HG03521 (cell line): Measurements from ENCODE around the gene AP2A1.

ENCODE experiments used
- ATAC-seq: cut with Tn5 transposase; IDR thresholded peaks from one replicate; pipeline ENCODE4 v1.9.1; 2021; ENCODE audit warnings: mild to moderate bottlenecking, moderate library complexity; ENCODE audit not compliant: unreplicated experiment

The AP2A1 gene

GRCh38 chr19:49836176-49837008 is 69.6 kb downstream of the AP2A1 start:
- ATAC-seq = no peak

- ATAC-seq = no peak
These were observed 70.2 kb downstream of the AP2A1 start for GRCh38 chr19:49837009-49837310.

DNA sequence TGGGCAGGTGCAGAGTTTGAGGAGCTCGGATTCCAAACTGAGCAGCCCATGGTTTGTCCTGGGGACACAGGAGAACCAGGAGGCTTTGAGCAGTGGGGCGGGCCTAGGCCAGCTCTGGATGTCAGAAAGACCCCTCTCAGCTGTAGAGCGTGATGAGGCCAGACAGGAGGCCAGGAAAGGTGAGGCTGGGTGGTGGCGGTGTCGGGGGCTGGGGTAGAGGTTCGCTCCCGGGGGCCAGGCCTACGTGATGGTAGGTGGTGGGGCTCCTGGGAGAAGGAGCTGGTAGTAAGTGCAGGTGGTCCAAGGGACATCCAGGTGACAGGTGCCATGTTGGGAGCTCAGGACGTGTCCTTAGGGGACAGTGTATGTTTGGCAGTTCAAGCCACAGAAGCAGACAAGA is 70.6 kb downstream of the AP2A1 start:
- ATAC-seq = no peak

GRCh38 chr19:49838885-49839588 is 72.2 kb downstream of the AP2A1 start:
- no peak for ATAC-seq

DNA sequence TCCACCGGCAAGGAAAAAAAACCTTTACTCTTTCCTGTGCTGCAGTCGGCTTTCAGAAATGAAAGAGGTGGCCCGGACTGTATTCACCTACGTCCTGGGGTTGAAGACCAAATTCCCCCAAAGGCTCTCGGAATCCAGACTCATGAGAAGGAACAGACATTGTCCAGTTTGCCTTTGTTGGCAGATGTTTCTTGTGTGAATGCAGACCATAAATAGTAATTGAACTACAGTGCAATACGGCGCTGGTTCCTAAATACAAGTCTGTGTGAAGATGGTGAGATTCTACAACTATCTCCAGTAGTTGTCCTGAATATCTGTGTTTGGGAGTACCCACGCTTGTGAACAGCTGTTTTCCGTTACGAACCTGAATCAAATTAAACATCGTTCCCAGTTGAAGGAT is 72.9 kb downstream of the AP2A1 start:
- ATAC-seq = no peak

DNA sequence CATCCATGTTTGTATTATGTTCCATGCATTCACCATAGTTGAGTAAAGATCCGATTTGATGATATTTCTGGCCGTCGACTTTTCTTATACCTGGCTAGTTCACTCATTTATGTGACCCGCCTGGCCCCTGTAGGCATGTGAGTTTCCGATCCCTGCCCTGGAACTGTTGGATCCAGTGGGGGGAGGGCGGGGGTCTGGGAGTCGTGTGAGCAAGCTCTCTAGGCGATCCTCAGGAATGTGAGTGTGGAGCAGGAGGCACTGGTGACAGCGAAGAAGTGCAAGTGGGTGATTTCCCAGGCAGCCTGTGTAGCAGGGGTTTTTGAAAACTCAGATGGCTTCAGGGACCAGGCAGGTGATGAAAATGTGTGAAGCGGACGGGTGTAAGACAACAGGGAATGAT is 73.5 kb downstream of the AP2A1 start:
- no peak for ATAC-seq

GRCh38 chr19:49840736-49841249 is 74.0 kb downstream of the AP2A1 start:
- no peak for ATAC-seq

DNA sequence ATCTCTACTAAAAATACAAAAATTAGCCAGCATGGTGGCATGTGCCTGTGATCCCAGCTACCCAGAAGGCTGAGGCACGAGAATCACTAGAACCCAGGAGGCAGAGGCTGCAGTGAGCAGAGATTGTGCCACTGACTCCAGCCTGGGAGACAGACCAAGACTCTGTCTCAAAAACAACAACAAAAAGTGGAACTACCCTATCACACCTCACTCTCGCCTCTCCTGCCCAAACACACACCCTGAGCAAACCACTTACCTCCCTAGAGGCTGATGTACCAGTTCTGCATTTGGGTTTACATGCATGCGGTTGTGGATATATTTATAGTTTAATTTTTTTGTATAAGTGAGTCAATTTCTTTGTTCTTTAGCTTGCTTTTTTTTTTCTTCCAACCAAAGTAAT is 76.5 kb downstream of the AP2A1 start:
- ATAC-seq = no peak

GRCh38 chr19:49844138-49845095 is 77.6 kb downstream of the AP2A1 start:
- ATAC-seq = no peak

DNA sequence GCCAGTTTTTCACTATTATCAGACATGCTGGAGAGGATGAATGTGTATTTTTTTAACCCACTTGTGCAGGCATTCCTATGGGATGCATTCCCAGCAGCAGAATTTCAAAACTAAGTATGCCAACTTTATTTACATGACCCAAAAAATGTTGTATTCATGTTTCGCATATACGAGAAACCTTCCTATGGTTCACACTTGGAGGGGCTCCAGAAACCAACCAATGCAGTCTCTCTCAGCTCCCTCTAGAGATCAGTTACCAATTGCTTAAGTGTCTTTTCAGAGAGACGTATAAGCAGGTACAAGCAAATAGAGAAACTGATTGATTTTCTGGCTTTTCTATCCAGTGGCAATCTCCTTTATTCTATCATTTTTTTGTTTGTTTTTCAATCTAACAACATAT is 78.6 kb downstream of the AP2A1 start:
- ATAC-seq = no peak

GRCh38 chr19:49846408-49846807 is 79.6 kb downstream of the AP2A1 start:
- ATAC-seq = no peak

- ATAC-seq = no peak
These were observed 81.2 kb downstream of the AP2A1 start for GRCh38 chr19:49847731-49848696.

GRCh38 chr19:49848938-49849337 is 82.1 kb downstream of the AP2A1 start:
- no peak for ATAC-seq

DNA sequence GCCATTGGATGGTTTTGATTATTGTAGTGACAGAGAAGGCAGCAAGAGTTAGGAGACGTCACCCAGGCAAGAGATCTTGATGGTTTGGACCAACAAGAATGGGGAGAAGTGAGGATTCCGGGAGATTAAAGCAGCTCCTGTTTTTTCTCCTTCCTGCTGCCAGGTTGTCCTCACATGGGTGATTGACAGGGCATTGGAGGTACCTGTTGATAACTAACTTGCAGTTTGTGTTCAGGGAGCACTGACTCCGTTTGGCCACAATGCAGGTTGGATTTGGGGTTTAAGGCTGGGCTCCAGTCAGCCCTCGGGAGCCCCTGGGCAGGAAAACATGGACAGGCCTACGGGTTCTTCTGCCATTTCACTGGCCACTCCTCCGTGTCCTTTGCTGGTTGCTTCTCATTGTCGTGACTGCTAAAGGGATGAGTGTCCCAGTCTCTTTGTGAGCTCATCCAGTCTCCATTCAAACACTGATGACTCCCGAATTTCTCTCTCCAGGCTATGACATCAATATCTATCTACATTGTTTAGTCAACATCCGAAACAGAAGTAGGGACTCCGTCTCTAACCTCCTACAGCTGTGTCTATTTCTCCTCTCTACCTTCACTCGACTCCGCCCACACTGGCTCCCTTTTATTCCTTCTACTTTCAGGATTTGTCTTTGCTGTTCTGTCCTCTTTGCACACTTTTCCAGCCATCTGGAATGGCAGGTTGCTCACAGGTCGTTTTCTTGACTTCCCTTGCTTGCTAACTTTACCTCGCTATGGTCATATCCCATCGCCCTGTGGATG is 82.8 kb downstream of the AP2A1 start:
- ATAC-seq = no peak

DNA sequence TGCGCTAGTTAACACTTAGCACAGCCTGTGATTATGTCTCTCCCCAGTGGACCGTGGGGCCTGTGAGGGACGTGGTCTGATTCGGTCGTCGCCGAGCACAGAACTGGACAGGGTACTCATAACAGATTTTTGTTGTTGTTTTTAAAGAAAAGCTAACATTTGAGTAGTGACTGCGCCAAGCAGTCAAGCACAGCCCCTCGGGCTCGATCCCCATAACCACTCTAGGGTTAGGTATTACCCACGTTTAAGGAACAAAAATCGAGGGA is 83.4 kb downstream of the AP2A1 start:
- ATAC-seq = no peak

- ATAC-seq = peak; percentile 69
These were observed 83.9 kb downstream of the AP2A1 start, which contains the start of gene PTOV1 for GRCh38 chr19:49850487-49851342. PTOV1 (plus strand) TSS chr19:49851159.

DNA sequence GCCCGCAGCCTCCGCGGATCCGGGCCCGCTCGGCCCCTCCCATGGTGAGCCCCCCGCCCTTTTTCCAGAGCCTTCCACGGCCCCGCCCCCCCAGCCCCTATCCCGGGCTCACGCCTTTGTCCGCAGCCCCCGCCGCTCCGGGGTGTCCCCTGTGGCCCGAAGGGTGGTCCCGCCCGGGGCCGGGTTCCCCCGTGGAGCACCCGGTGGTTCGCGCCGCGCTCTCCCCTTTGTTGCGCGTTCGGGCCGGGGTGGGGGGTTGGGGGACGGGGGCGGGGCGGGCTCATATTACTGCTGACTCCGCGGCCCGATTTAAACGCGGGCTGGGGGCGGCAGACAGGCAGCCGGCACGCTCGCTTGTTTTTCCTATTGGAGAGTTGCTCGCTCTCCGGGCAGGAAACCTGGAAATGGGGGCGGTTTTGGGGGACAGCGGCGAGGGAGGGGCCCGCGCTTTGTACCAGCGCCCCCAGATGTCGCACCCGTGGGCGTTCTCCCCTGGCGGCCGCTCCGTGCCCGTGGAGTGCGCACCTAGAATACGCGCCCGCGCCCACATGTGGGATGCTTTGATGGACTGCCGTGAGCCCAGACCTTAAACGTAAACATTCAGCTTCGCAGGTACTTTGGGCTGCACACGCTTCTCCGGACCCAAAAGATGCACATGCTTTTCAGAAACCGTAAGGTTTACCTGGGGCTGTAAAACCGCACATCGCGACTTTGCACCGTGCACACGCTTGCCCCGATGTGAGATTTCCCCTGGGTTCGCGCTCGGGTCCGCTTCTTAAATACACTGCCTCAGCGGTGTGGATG is 84.9 kb downstream of the AP2A1 start:
- no peak for ATAC-seq

DNA sequence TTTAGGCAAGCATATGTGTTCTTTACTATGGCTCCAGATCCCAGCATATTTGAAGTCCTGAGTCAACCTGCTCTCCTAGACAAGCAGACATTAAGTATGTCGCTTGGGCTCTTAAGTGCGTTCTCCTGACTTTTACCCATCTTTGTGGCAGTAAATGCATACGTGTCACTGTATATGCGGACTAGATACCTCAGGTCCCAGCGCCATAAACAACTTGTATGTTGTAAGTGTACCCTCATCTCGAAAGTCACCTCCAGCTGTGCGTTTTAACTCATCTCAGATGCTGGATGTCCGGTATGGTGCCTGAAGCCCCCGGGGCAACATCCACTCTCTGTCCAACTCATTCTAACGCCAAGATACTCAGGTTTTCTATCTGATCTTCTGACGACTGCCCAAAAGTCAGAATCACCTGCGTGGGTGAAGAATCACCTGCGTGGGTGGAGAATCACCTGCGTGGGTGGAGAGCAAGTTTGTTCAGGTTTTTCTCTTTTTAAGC is 85.9 kb downstream of the AP2A1 start:
- ATAC-seq = no peak
